GM04504 (cell line): ENCODE results near the gene CSMD2.

Experiments
- DNase-seq: peaks from one replicate; pipeline ENCODE4 v3.0.0-alpha.2; 2012; ENCODE audit warnings: low read depth

The CSMD2 gene

DNA sequence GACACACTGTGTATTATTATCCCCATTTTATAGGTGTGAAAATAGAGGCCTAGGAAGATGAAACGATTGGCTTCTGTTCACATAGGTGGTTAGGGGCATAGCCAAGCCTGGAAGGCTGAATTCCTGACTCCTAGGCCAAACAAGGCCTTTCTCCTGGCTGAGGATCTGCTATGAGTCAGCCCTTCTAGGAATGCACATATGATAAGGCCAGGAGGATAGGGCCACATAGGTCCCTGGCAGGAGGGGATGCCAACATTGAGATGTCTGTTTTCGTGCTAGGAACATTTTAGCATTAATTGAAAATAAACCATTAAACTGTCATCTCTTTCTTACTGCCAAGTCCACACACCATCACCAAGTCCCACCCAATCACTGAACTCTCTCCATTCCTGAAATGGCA lies 9.2 kb downstream of the CSMD2 start:
- DNase-seq = no peak

- DNase-seq = no peak
These were observed 11.8 kb downstream of the CSMD2 start for GRCh38 chr1:34153246-34153645.

DNA sequence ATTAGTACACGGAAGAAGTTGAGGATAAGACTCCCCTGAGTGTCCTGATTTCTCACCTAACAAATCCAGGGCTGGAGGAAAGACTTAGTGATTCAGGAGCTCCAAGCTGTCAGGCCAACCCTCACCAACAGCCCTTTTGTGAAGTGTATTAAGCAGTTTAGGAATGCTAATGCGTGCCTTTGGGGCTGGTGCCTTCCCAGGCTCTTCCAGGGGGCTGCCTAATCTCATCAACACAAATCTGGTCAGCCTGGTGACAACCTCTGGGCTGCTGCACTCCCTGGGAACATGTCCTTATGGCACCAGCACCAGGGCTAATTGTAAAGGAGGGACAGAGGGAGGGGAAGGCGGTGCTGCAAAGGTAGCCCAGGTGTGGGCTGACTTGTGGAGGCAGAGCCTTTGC lies 15.5 kb downstream of the CSMD2 start:
- DNase-seq = no peak

DNA sequence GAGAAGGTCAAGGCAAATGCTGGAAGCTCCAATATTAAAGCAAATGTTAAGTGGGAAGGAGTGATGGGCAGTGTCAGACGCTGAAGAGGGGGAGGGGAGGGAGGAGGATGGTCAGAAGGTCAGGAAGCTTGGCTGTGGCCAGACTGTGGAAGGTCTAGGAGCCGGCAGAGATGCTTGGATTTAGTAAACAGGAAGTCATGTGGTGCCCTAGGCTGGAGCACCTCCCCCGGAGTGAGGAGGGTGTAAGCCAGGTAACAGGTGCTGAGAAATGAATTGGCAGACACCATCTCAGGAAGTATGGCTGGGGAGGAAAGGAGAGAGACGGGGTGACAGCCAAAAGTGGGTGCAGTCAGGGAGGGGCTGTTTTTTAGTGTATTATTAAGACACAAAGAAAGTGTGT lies 17.7 kb downstream of the CSMD2 start:
- no peak for DNase-seq

DNA sequence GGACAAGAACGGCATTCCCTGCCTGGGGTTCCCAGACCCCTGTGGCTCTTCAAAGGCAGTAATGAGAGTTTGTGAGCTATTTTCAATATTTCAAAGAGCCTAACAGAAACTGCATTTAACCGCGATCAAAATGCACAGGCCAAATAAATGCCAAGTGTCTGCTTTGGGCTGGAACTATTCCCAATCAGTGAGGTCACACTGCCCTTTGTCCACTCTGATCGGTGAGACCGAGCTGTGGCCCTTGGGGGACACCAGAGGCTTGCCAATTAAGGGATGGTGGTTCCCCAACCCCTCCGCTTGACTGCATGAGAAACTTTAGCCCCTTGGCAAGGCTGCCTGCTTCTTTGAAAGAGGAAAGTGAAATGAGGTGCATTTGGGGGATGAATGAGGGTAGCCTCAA lies 20.3 kb downstream of the CSMD2 start:
- no peak for DNase-seq

DNA sequence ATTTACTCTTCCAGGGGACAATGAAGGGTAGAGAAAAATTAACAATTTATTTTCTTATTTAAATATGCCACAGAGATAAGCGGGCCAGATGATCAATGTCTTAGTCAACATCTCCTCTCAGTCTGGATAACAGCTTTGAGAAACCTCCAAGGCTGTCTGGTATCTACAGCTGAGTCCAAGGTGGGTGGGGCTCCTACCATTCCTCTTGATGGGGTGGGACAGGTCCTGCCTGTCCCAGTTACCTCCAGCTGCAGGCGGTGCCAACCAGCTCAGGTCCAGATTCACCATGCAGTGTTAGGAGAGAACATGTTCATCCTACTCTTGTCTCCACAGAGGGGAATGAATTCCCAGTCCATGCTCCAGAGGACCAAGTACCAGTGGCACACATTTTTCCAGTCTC lies 21.1 kb downstream of the CSMD2 start:
- no peak for DNase-seq

DNA sequence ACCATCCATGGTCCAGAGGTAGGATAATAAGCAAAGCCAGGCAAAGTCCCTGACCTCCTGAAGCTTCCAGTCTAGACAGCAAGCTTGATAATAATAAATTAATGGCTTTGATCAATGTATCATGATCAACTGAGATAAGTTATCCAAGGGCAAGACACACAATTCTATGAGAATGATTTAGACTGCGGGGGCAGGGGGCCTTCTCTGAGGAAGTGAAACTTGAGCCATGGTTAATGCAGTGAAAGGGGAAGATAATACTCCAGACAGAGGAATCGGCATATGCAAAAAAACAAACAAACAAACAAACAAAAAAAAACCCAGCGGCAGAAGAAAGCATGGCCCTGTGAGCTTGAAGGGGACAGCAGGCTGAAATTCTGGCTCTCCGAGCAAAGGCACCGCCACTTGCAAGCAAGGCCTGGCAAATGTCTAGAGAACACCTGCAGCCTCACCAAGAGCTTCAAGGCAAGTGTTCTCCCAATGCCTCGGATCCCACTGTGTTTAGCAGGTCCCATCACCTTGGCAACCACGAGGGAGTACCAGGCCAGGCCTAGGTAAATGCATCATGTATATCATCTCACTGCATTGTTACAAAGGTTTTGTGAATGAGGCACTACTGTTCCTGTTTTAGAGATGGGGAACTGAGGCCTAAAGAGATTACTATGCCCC lies 24.9 kb downstream of the CSMD2 start:
- no peak for DNase-seq

DNA sequence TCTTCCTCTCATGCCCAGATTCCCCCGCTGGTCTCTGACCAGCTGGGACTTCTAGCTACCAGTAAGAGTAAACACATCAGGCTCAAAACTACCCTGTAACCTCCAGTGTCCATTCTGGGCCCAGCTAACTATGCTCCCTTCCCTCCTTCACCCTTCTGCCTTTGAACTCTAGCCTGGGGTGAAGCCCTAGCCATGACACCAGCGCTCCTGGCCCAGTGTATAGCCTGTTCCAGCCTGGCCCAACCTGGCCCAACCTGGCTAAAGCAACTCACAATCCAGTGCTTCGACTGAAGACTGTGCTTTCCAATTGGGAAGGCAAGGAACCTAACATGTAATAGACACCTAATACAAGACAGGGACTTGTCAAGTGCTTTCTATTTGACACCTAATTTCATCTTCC lies 27.6 kb downstream of the CSMD2 start:
- DNase-seq = no peak

GRCh38 chr1:34132161-34132420 lies 32.9 kb downstream of the CSMD2 start:
- DNase-seq = no peak

GRCh38 chr1:34131396-34132160 lies 33.5 kb downstream of the CSMD2 start:
- DNase-seq = no peak

DNA sequence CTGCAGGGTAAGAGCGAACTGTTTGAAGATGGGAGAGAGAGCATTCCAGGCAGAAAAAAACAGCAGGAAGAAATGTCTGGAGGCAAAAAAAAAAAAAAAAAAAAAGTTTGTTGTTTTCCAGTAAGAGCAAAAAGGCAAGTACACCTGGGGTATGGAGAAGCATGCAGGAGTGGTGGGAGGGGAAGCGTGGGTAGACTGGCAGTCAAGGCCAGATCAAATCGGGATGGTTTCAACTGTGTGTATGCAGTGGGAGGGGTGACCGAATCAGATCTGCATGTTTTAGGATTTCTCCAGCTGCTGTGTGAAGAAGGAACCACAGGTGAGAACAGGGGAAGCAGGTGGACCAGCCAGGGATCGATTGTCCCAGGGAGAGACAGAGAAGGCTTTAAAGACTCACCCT lies 34.7 kb downstream of the CSMD2 start:
- no peak for DNase-seq

DNA sequence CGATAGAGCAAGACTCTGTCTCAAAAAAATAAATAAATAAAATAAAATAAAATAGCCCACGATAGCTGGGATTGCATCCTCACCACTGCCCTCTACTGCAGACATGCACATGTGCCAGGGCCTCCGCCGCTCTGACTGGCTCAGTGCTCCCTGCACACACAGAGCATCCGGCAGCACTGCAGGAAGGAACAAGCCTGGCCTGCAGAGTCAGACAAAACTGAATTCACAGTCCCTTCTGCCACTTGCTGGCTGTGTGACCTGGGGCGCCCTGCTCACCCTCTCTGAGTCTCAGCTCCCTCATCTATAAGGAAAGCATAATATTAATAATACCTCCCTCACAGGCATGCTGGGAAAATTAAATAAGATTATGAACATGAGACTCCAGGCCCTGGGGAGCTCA lies 35.4 kb downstream of the CSMD2 start:
- DNase-seq = no peak

- no peak for DNase-seq
These were observed 36.7 kb downstream of the CSMD2 start for GRCh38 chr1:34128186-34128889.

- no peak for DNase-seq
These were observed 37.7 kb downstream of the CSMD2 start for GRCh38 chr1:34127006-34128000.

DNA sequence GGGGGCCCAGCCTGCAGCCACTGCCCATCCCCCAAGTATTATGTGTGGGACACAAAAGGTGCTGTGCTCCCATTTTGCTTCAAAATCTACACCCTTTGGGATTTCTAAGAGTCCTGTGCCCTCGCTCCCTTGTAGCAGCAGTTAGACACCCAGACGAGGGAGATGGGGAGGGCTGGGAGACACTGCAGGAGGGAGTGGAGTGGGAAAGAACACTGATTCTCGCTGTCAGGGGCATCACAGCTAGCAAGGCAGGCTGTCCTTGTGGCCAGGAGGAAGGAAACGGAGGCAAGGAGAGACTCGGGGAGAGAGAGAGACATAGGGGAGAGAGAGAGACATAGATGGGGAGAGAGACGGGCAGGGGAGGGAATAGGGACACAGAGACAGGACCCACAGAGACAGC lies 38.5 kb downstream of the CSMD2 start:
- no peak for DNase-seq

DNA sequence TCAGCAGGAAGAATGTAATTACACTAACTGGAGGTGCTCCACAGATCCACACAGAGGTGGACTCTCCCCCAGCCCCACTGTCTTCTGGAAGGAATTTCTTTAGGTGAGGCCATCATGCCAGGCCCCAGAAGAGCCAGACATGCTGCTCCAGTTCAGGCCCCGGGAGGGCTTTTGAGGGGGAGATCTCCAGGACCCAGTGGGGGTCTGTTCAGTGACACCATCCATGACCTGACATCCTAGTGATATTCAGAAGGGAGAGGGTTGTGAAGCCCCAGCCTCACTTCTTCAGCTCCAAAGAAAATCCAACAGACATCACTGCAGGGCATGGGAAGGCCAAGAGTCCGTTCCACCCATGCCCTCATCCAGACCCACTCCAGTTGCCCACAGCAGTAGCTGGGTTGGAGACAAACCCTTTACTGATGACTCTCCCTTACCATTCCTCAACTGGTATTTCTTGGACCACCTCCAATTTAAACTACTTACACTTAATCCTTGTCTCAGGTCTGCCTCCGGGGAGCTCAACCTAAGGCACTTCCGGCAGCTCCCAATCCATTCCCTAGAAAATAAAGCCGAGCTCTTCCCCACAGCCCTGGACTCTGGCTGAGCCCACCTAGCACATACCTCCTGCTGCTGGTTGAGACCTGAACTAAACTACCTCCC lies 39.2 kb downstream of the CSMD2 start:
- no peak for DNase-seq

DNA sequence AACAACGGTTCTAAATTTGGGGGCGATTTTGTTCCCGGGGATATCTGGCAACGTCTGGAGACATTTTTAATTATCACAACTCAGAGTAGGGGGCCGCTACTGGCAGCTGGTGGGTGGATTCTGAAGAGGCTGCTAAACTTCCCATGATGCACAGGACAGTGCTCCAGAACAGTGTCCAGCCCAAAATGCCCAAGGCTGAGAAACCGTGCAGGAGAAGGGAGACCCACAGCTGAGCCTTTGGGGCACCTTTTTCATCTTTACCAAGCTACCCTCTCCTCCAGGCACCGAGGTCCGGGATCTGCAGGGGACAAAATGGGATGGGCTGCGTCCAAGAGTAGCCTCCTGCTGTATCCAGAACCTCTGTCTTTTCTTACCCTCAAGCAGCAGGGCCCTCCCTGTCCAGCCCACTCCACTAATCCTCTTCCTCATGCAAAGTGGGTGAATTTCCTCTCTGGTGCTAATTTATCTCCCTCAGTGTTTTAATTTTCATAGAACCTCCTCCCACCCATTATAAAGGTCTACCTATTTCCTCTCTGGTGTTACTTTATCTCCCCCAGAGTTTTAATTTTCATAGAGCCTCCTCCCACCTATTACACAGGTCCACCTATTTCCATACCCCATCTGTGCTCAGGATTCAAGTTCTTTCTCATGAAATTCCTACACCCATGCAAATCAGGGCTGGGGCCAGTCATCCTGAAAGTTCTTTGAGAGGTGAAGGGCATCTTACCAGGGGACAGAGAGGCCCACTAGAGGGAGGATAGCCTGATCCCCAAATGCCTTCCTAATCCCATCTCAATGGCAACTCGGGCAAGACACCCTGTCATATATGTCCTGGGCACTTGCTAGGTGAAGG lies 42.7 kb downstream of the CSMD2 start:
- no peak for DNase-seq

GRCh38 chr1:34115233-34115632 lies 49.8 kb downstream of the CSMD2 start:
- no peak for DNase-seq

- DNase-seq = no peak
These were observed 51.1 kb downstream of the CSMD2 start for GRCh38 chr1:34113887-34114286.

DNA sequence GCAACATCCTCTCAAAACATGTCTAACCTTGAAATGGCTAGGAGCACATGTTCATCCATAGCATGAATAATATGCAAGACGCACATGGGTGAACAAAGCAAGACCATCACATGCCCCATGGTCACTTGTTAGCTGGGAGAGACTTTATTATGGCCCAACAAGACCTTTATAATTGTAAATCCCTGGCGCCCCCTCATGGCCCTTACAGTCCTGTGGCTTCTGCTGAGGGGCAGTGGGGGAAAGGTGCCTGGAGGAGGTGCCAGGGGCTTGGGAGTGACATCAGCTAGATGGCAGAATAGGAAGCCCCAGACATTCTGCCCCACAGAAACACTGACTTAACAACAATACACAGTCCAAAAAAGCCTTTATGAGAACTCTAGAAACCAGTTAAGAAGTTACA lies 51.7 kb downstream of the CSMD2 start:
- DNase-seq = no peak

DNA sequence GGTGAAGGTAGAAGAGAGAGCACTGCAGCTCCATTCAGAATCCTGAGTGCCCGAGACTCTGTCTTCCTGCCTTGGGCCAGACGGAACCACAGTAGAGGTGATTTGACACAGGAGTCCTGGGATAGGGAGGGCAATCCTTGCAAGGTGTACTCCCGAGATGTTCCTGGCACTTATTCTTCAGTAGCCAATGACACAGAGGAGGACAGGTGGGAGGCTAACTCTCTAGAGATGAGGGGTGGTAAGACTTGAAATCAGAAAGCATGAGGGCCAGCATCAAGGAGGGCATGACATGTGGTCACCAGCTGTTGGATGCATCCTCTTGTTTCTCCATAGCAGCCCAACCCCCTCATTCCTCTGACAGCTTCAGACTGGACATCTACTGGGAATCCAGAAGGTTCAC lies 56.3 kb downstream of the CSMD2 start:
- no peak for DNase-seq
